ENCODE results near the gene SELENOS.
"Not testable (repeated sequence)": the region's sequence is repeated elsewhere in the genome, so short reads cannot be mapped to it uniquely, and the experiment has no call there.

Gene SELENOS

GRCh38 chr15:101309436-101310160 is 32.3 kb upstream of the SELENOS start:
- no peak for DNase-seq

- no peak for DNase-seq
Measured at GRCh38 chr15:101308604-101309435, 31.5 kb upstream of the SELENOS start.

GRCh38 chr15:101307897-101308603 is 30.8 kb upstream of the SELENOS start:
- DNase-seq, result no peak

- no peak for DNase-seq
Measured at GRCh38 chr15:101307048-101307896, 30.0 kb upstream of the SELENOS start.

GRCh38 chr15:101306341-101307047 is 29.2 kb upstream of the SELENOS start:
- DNase-seq, result no peak

GRCh38 chr15:101305820-101306255 is 28.6 kb upstream of the SELENOS start:
- DNase-seq, result no peak

- DNase-seq, result no peak
Measured at GRCh38 chr15:101303408-101303807, 26.1 kb upstream of the SELENOS start.

- DNase-seq, result no peak
Measured at GRCh38 chr15:101296418-101297405, 19.4 kb upstream of the SELENOS start.

GRCh38 chr15:101295607-101296161 is 18.4 kb upstream of the SELENOS start:
- no peak for DNase-seq

GRCh38 chr15:101294731-101295606 is 17.7 kb upstream of the SELENOS start, which contains the start of gene SNRPA1:
Gene SNRPA1 (minus strand): TSS chr15:101295248. CDS start chr15:101295178, 70 bp downstream.
- peak; percentile 94 for DNase-seq

- DNase-seq, result no peak
Measured at GRCh38 chr15:101293122-101293521, 15.8 kb upstream of the SELENOS start.

- peak; percentile 50 for DNase-seq
Measured at GRCh38 chr15:101288905-101289513, 11.7 kb upstream of the SELENOS start.

GRCh38 chr15:101287342-101287741 is 10.1 kb upstream of the SELENOS start:
- DNase-seq, result not testable (repeated sequence)

- DNase-seq, result no peak
Measured at GRCh38 chr15:101286471-101287114, 9.3 kb upstream of the SELENOS start.

- DNase-seq, result no peak
Measured at GRCh38 chr15:101283931-101284330, 6.6 kb upstream of the SELENOS start.

GRCh38 chr15:101280007-101280406 is 2.7 kb upstream of the SELENOS start:
- DNase-seq, result no peak

- DNase-seq, result no peak
Measured at GRCh38 chr15:101277943-101278564, 769 bp upstream of the SELENOS start.

Measured in COR-L47 (cell line).